ENCODE measurements around the gene DIP2C. TPM values are rescaled to one million over a fixed set of nuclear protein-coding genes. Genes with fewer than 3 reads are reported as not detected.
"Not testable (repeated sequence)": the region's sequence is repeated elsewhere in the genome, so short reads cannot be mapped to it uniquely, and the experiment has no call there.

DIP2C gene
- polyA plus RNA-seq, 3 donors: 4.4 to 15.1 (median 10.0) TPM

- 88 to 93% (median 92%) methylated on average over 21 of the region's 21 CpGs for WGBS, 3 donors
- no peak overlapping the region for H3K27ac ChIP-seq (ENCODE audit: low read depth, low read length)
Observed at GRCh38 chr10:543862-544822, 145.3 kb downstream of the DIP2C start.

- H3K27ac ChIP-seq (ENCODE audit: low read depth, low read length): no peak overlapping the region
- 91 to 96% (median 93%) methylated on average over 13 of the region's 13 CpGs for whole genome bisulfite sequencing, 3 donors
Observed at GRCh38 chr10:543131-543530, 146.3 kb downstream of the DIP2C start.

- no peak overlapping the region for H3K27ac ChIP-seq (ENCODE audit: low read depth, low read length)
- WGBS, 3 donors: 60 to 77% (median 65%) methylated on average over 16 of the region's 16 CpGs
Observed at GRCh38 chr10:541750-542371, 147.6 kb downstream of the DIP2C start.

- 68 to 95% (median 77%) methylated on average over 10 to 13 of the region's 13 CpGs for WGBS, 3 donors
- no peak overlapping the region for H3K27ac ChIP-seq (ENCODE audit: low read depth, low read length)
Observed at GRCh38 chr10:541041-541440, 148.4 kb downstream of the DIP2C start.

- 91 to 94% (median 93%) methylated on average over 9 of the region's 9 CpGs for WGBS, 3 donors
- no peak overlapping the region for H3K27ac ChIP-seq (ENCODE audit: low read depth, low read length)
Observed at GRCh38 chr10:538895-539294, 150.6 kb downstream of the DIP2C start.

GRCh38 chr10:536935-537334 lies 152.5 kb downstream of the DIP2C start:
- WGBS, 3 donors: 82 to 84% (median 82%) methylated on average over 5 of the region's 5 CpGs

GRCh38 chr10:536371-536925 lies 153.0 kb downstream of the DIP2C start:
- WGBS, 3 donors: 79 to 90% (median 83%) methylated on average over 9 of the region's 9 CpGs
- H3K27ac ChIP-seq (ENCODE audit: low read depth, low read length): no peak overlapping the region

More at GRCh38 chr10:536935-537334, 152.5 kb downstream of the DIP2C start:
- H3K27ac ChIP-seq (ENCODE audit: low read depth, low read length): no peak overlapping the region

GRCh38 chr10:535952-536351 lies 153.5 kb downstream of the DIP2C start:
- 94 to 96% (median 95%) methylated on average over 8 of the region's 8 CpGs for WGBS, 3 donors
- H3K27ac ChIP-seq (ENCODE audit: low read depth, low read length): no peak overlapping the region

GRCh38 chr10:535051-535450 lies 154.4 kb downstream of the DIP2C start:
- 80 to 89% (median 82%) methylated on average over 9 of the region's 9 CpGs for WGBS, 3 donors
- no peak overlapping the region for H3K27ac ChIP-seq (ENCODE audit: low read depth, low read length)

- 78 to 87% (median 80%) methylated on average over 14 of the region's 14 CpGs for WGBS, 3 donors
- H3K27ac ChIP-seq (ENCODE audit: low read depth, low read length): no peak overlapping the region
Observed at GRCh38 chr10:534047-534566, 155.4 kb downstream of the DIP2C start.

GRCh38 chr10:533611-534010 lies 155.9 kb downstream of the DIP2C start:
- 42 to 90% (median 90%) methylated on average over 7 of the region's 7 CpGs for WGBS, 3 donors
- H3K27ac ChIP-seq (ENCODE audit: low read depth, low read length): no peak overlapping the region

- 34 to 93% (median 87%) methylated on average over 7 of the region's 7 CpGs for WGBS, 3 donors
Observed at GRCh38 chr10:533186-533585, 156.3 kb downstream of the DIP2C start.

GRCh38 chr10:532331-532730 lies 157.1 kb downstream of the DIP2C start:
- not testable (repeated sequence) for H3K27ac ChIP-seq (ENCODE audit: low read depth, low read length)
- 80 to 86% (median 84%) methylated on average over 2 of the region's 2 CpGs for WGBS, 3 donors

More at GRCh38 chr10:533186-533585, 156.3 kb downstream of the DIP2C start:
- H3K27ac ChIP-seq (ENCODE audit: low read depth, low read length): no peak overlapping the region

- WGBS, 3 donors: 93 to 94% (median 93%) methylated on average over 18 of the region's 18 CpGs
Observed at GRCh38 chr10:531541-531940, 157.9 kb downstream of the DIP2C start.

GRCh38 chr10:530717-531116 lies 158.8 kb downstream of the DIP2C start:
- no peak overlapping the region for H3K27ac ChIP-seq (ENCODE audit: low read depth, low read length)
- 87 to 91% (median 87%) methylated on average over 16 of the region's 16 CpGs for WGBS, 3 donors

More at GRCh38 chr10:531541-531940, 157.9 kb downstream of the DIP2C start:
- no peak overlapping the region for H3K27ac ChIP-seq (ENCODE audit: low read depth, low read length)

- no peak overlapping the region for H3K27ac ChIP-seq (ENCODE audit: low read depth, low read length)
Observed at GRCh38 chr10:529468-530230, 159.8 kb downstream of the DIP2C start.

GRCh38 chr10:528173-529165 lies 161.0 kb downstream of the DIP2C start:
- WGBS, 3 donors: 85 to 91% (median 91%) methylated on average over 37 of the region's 37 CpGs
- H3K27ac ChIP-seq (ENCODE audit: low read depth, low read length): no peak overlapping the region

More at GRCh38 chr10:529468-530230, 159.8 kb downstream of the DIP2C start:
- 90 to 96% (median 93%) methylated on average over 27 of the region's 27 CpGs for WGBS, 3 donors

Measured in adipose tissue (tissue), 3 donors.